Measurements from ENCODE around the gene AFF3. TPM values are rescaled to one million over a fixed set of nuclear protein-coding genes. Genes with fewer than 3 reads are reported as not detected.

The AFF3 gene
- total and polyA plus RNA-seq, 2 of the 13 experiments (the other 11 are each of a cell fraction or from before 2014, with no cell fraction given), result not detected

GRCh38 chr2:99571954-99572353, 570.4 kb downstream of the AFF3 start (continued):
- no peak for TF ChIP-seq AHDC1 (CRISPR knock-in tag; IDR thresholded peaks at IDR 0.05; ENCODE audit: borderline replicate concordance)
- TF ChIP-seq ZNF18 (CRISPR knock-in tag; IDR thresholded peaks at IDR 0.05; ENCODE audit: insufficient replicate concordance), result no peak
- TF ChIP-seq ZNF317 (CRISPR knock-in tag; IDR thresholded peaks at IDR 0.05), result no peak
- TF ChIP-seq ZNF235 (CRISPR knock-in tag; IDR thresholded peaks at IDR 0.05; ENCODE audit: borderline replicate concordance), result no peak
- TF ChIP-seq ZNF761 (CRISPR knock-in tag; conservative IDR thresholded peaks at IDR 0.05), result no peak
- TF ChIP-seq ZNF576 (CRISPR knock-in tag; IDR thresholded peaks at IDR 0.05), result no peak

Measured in HepG2 (cell line).